PC-3 (cell line): ENCODE measurements around the gene SALL2. TPM values are rescaled to one million over a fixed set of nuclear protein-coding genes. Genes with fewer than 3 reads are reported as not detected.

Source experiments
- ATAC-seq: fragments of 200-7000 bp; cut with Tn5 transposase; 2 replicates; pipeline ENCODE4 v1.9.1; 2020; ENCODE audit warnings: mild to moderate bottlenecking, moderate library complexity
- Bru-seq: library from RNA; stranded (reverse); fragments of 400-500 nt; gene quantifications from one replicate; lab custom pipeline; 2021; lab: Mats Ljungman, UMichigan
- BruChase-seq, 2 experiments: library from RNA; stranded (reverse); fragments of 400-500 nt; gene quantifications; one replicate each; lab custom pipeline; 2021; lab: Mats Ljungman, UMichigan
- BruUV-seq: library from RNA; stranded (reverse); fragments of 400-500 nt; replicated peaks from 2 replicates; lab custom pipeline; 2021; lab: Mats Ljungman, UMichigan
- CTCF ChIA-PET: fragments of 300-600 bp; sonication (Branson Sonifier 250); formaldehyde crosslinking; loops from one replicate; lab custom pipeline; 2022; ENCODE audit warnings: antibody characterized with exemption; lab: Charles Lee
- POLR2A ChIA-PET: fragments of 300-600 bp; sonication (Branson Sonifier 250); formaldehyde crosslinking; loops from one replicate; lab custom pipeline; 2022; ENCODE audit warnings: antibody characterized with exemption; ENCODE audit not compliant: unreplicated experiment; lab: Charles Lee
- DNase-seq: peaks from one replicate; pipeline ENCODE4 v3.0.0-alpha.2; 2015
- H2AFZ ChIP-seq: fragments of 300-600 bp; sonication (generic); 2 replicates; pipeline ENCODE4 v1.6.0; 2016; ENCODE audit warnings: antibody characterized with exemption, low read length
- H3F3A ChIP-seq: fragments of 300-600 bp; sonication (generic); one replicate; pipeline ENCODE4 v1.6.0; 2017; ENCODE audit warnings: antibody characterized with exemption, low read length, control low read depth, mild to moderate bottlenecking; ENCODE audit not compliant: unreplicated experiment
- H3K27ac ChIP-seq: fragments of 300-600 bp; sonication (generic); 2 replicates; pipeline ENCODE4 v1.5.1; 2016; ENCODE audit warnings: mild to moderate bottlenecking, low read length
- H3K27me3 ChIP-seq: fragments of 300-600 bp; sonication (generic); 2 replicates; pipeline ENCODE4 v1.6.1; 2016; ENCODE audit warnings: low read length, mixed read lengths
- H3K36me3 ChIP-seq: fragments of 300-600 bp; sonication (generic); 2 replicates; pipeline ENCODE4 v1.6.1; 2016; ENCODE audit warnings: low read depth, mixed run types, low read length, mixed read lengths
- H3K4me1 ChIP-seq: fragments of 300-600 bp; sonication (generic); 2 replicates; pipeline ENCODE4 v1.5.1; 2016; ENCODE audit warnings: low read length; ENCODE audit not compliant: insufficient read depth
- H3K4me2 ChIP-seq: fragments of 300-600 bp; sonication (generic); 2 replicates; pipeline ENCODE4 v1.6.0; 2016; ENCODE audit warnings: low read length
- H3K4me3 ChIP-seq: fragments of 300-600 bp; sonication (generic); 2 replicates; pipeline ENCODE4 v1.5.1; 2016; ENCODE audit warnings: mild to moderate bottlenecking, low read length, mixed read lengths
- H3K79me2 ChIP-seq: fragments of 300-600 bp; sonication (generic); 2 replicates; pipeline ENCODE4 v1.6.1; 2017; ENCODE audit warnings: low read length, mixed read lengths
- H3K9ac ChIP-seq: fragments of 300-600 bp; sonication (generic); 2 replicates; pipeline ENCODE4 v1.6.0; 2016; ENCODE audit warnings: mild to moderate bottlenecking, low read length
- H3K9me2 ChIP-seq: fragments of 300-600 bp; sonication (generic); replicated peaks from 2 replicates; pipeline ENCODE4 v1.6.1; 2016; ENCODE audit warnings: mixed run types, low read length, mixed read lengths
- H3K9me3 ChIP-seq: fragments of 300-600 bp; sonication (generic); 2 replicates; pipeline ENCODE4 v1.6.1; 2016; ENCODE audit warnings: low read length, mixed read lengths
- H4K20me1 ChIP-seq: fragments of 300-600 bp; sonication (generic); 2 replicates; pipeline ENCODE4 v1.6.1; 2016; ENCODE audit warnings: low read length, mixed read lengths
- CTCF ChIP-seq: fragments of 300-600 bp; sonication (generic); conservative IDR thresholded peaks from 2 replicates; pipeline ENCODE4 v1.5.1; 2017; ENCODE audit warnings: antibody characterized with exemption, low read depth, mild to moderate bottlenecking, low read length
- EZH2 ChIP-seq: fragments of 300-600 bp; sonication (generic); IDR thresholded peaks from one replicate; pipeline ENCODE4 v1.6.1; 2017; ENCODE audit warnings: antibody characterized with exemption, mild to moderate bottlenecking, low read length; ENCODE audit not compliant: unreplicated experiment
- EZH2phosphoT487 ChIP-seq: fragments of 300-600 bp; sonication (generic); IDR thresholded peaks from 2 replicates; pipeline ENCODE4 v1.6.1; 2018; ENCODE audit warnings: mild to moderate bottlenecking, antibody characterized with exemption, low read length, borderline replicate concordance
- intact Hi-C: fragments of 100-400 bp; cut with micrococcal nuclease; formaldehyde crosslinking; loops from 2 replicates; pipeline ENCODE4 v1.9.0; 2023
- long read RNA-seq: library from polyadenylated mRNA; unstranded; transcript quantifications from one replicate; pipeline ENCODE4 v2.0.0, GENCODE V29; 2021; ENCODE audit not compliant: unreplicated experiment
- total RNA-seq: library from RNA; depleted of rRNA; stranded (reverse); fragments of >200 nt; gene quantifications from 2 replicates; pipeline ENCODE4 v1.2.3, GENCODE V29; 2014; rRNA removed

The SALL2 gene
- 4.1 and 6.0 TPM in 2 replicates for total RNA-seq
- percentile 37 among the genes with signal in this experiment for Bru-seq, nascent RNA
- BruChase-seq, experiment 1, labeled RNA remaining after a 6-hour chase, result percentile 47 among the genes with signal in this experiment
- BruChase-seq, experiment 2, labeled RNA remaining after a 2-hour chase, result percentile 57 among the genes with signal in this experiment
- long read RNA-seq, partial matches to known transcripts, result 1 of 12 reads
- long read RNA-seq, other reads (novel, unspliced or antisense), result 11 of 12 reads

- Histone ChIP-seq H3K27me3 (no peaks in the 10 kb centered on the region), H3K9ac (peak within 1 kb of the TSS; percentile 51; the same call in 1 of the 2 replicates), H3K27ac (no peak within 1 kb of the TSS), H3K36me3 (no peaks in the 10 kb centered on the region), H4K20me1 (no peaks in the 10 kb centered on the region), H3K4me1 (peaks cover 20% of the 10 kb centered on the region), H3K9me3 (no peaks in the 10 kb centered on the region), H3K4me2 (peak within 1 kb of the TSS; percentile 90), H3F3A (no peaks in the 10 kb centered on the region), H3K79me2 (no peaks in the 10 kb centered on the region), H2AFZ (peak within 1 kb of the TSS; percentile 95), H3K4me3 (peak within 1 kb of the TSS; percentile 85), H3K9me2 (no peaks in the 10 kb centered on the region)
- BruUV-seq, result no TSS peak
- ChIA-PET CTCF (interaction anchor here (0.5 to 0.9 kb wide), 3 partner anchors 8 to 28 kb away, joined by 3 to 9 read pairs (median 4); partner anchors contain the start of gene METTL3), POLR2A (interaction anchor here (0.6 to 1.2 kb wide), 4 partner anchors 13 to 1070 kb away, joined by 3 to 5 read pairs (median 4); partner anchors contain the start of gene METTL3)
- intact Hi-C loops, result loop anchor here (1.0 kb wide), 1 partner anchor 31 kb away; no protein-coding TSS in a partner anchor
- ATAC-seq (peak; percentile 87), DNase-seq (peak; percentile 57)
- TF ChIP-seq CTCF (no peak), EZH2phosphoT487 (no peak), EZH2 (no peak)
Measured at GRCh38 chr14:21525962-21526671, at the start of gene SALL2. Gene SALL2 (minus strand): TSS chr14:21526346. CDS start chr14:21526127, 219 bp downstream.

GRCh38 chr14:21575661-21576060 is 49.5 kb upstream of the SALL2 start:
- no peaks in the 10 kb centered on the region for H3K9me3 ChIP-seq
- intact Hi-C loops, result no loop called here
- peaks cover 33% of the 10 kb centered on the region for H3K27me3 ChIP-seq
- no peak overlapping the region for H3K4me2 ChIP-seq
- no peak overlapping the region for H3K27ac ChIP-seq
- H3K9me2 ChIP-seq, result no peaks in the 10 kb centered on the region
- no TSS peak for BruUV-seq
- ChIA-PET POLR2A (no interaction called here), CTCF (no interaction called here)
- DNase-seq, result no peak
- H2AFZ ChIP-seq, result no peak overlapping the region
- H4K20me1 ChIP-seq, result no peaks in the 10 kb centered on the region
- no peak overlapping the region for H3K9ac ChIP-seq
- H3F3A ChIP-seq, result no peaks in the 10 kb centered on the region
- no peaks in the 10 kb centered on the region for H3K4me1 ChIP-seq
- TF ChIP-seq EZH2phosphoT487 (no peak), EZH2 (no peak), CTCF (no peak)
- no peak for ATAC-seq
- no peak overlapping the region for H3K4me3 ChIP-seq
- H3K36me3 ChIP-seq, result no peaks in the 10 kb centered on the region
- no peaks in the 10 kb centered on the region for H3K79me2 ChIP-seq
